GM12892 (cell line): ENCODE results near the gene RAD51AP1.
A peak's percentile ranks its signal among the peaks of the same experiment; 100 is the strongest.

ENCODE experiments used
- DNase-seq: peaks from one replicate; pipeline ENCODE4 v3.0.0; 2011; ENCODE audit not compliant: insufficient read length
- FAIRE-seq: peaks from 2 replicates; lab custom pipeline; 2011; peaks lifted over from hg19 to GRCh38; lab: Jason Lieb, UNC
- POLR2A ChIP-seq: IDR thresholded peaks from 2 replicates; pipeline ENCODE4 v1.6.1; 2011; ENCODE audit warnings: low read depth, low read length, control low read depth
- POLR2AphosphoS5 ChIP-seq: IDR thresholded peaks from 2 replicates; pipeline ENCODE4 v1.6.1; 2011; ENCODE audit warnings: low read depth, low read length, control low read depth
- TAF1 ChIP-seq: IDR thresholded peaks from 2 replicates; pipeline ENCODE4 v1.6.1; 2011; ENCODE audit warnings: low read depth, mild to moderate bottlenecking, control low read depth, low read length, borderline replicate concordance

The RAD51AP1 gene

GRCh38 chr12:4556735-4557530 lies 18.2 kb downstream of the RAD51AP1 start:
- DNase-seq (no peak), FAIRE-seq (no peak)
- TF ChIP-seq TAF1 = no peak
- TF ChIP-seq POLR2A = no peak
- TF ChIP-seq POLR2AphosphoS5 = no peak

GRCh38 chr12:4557586-4557985 lies 18.9 kb downstream of the RAD51AP1 start:
- FAIRE-seq = no peak
- TF ChIP-seq POLR2A (no peak), TAF1 (no peak), POLR2AphosphoS5 (no peak)

GRCh38 chr12:4558171-4558570 lies 19.5 kb downstream of the RAD51AP1 start:
- DNase-seq = no peak
- no peak for TF ChIP-seq TAF1
- FAIRE-seq = no peak

More at GRCh38 chr12:4557586-4557985, 18.9 kb downstream of the RAD51AP1 start:
- DNase-seq = no peak

- no peak for DNase-seq
- FAIRE-seq = no peak
- TF ChIP-seq POLR2AphosphoS5 (no peak), TAF1 (no peak), POLR2A (no peak)
Measured at GRCh38 chr12:4562034-4562657, 23.5 kb downstream of the RAD51AP1 start, which contains the start of gene DYRK4. TSS of gene DYRK4 (plus strand) at chr12:4562208. CDS start at chr12:4562246, 38 bp downstream.

- no peak for FAIRE-seq
- TF ChIP-seq POLR2AphosphoS5 (no peak), TAF1 (no peak), POLR2A (no peak)
Measured at GRCh38 chr12:4563336-4563735, 24.6 kb downstream of the RAD51AP1 start.

GRCh38 chr12:4564818-4565217 lies 26.1 kb downstream of the RAD51AP1 start:
- DNase-seq (no peak), FAIRE-seq (peak; percentile 86)

More at GRCh38 chr12:4563336-4563735, 24.6 kb downstream of the RAD51AP1 start:
- DNase-seq = no peak

GRCh38 chr12:4566474-4566873 lies 27.8 kb downstream of the RAD51AP1 start:
- no peak for DNase-seq
- peak; percentile 85 for FAIRE-seq
- TF ChIP-seq TAF1 = no peak
- no peak for TF ChIP-seq POLR2A
- no peak for TF ChIP-seq POLR2AphosphoS5

More at GRCh38 chr12:4564818-4565217, 26.1 kb downstream of the RAD51AP1 start:
- TF ChIP-seq TAF1 (no peak), POLR2A (no peak)

GRCh38 chr12:4567073-4567881 lies 28.6 kb downstream of the RAD51AP1 start:
- no peak for TF ChIP-seq POLR2A
- no peak for TF ChIP-seq TAF1
- no peak for TF ChIP-seq POLR2AphosphoS5
- DNase-seq (no peak), FAIRE-seq (peak; percentile 48)

GRCh38 chr12:4569261-4569660 lies 30.6 kb downstream of the RAD51AP1 start:
- FAIRE-seq (no peak), DNase-seq (no peak)
- TF ChIP-seq TAF1 (no peak), POLR2A (no peak), POLR2AphosphoS5 (no peak)

GRCh38 chr12:4572680-4573079 lies 34.0 kb downstream of the RAD51AP1 start:
- no peak for FAIRE-seq
- no peak for DNase-seq
- TF ChIP-seq TAF1 (no peak), POLR2A (no peak), POLR2AphosphoS5 (no peak)
